Stimulated activated CD4-positive, alpha-beta T cell treated with anti-CD3 and anti-CD28 coated beads, Interleukin-15, amount 100 ng/mL, for 48 hours (primary cell): ENCODE results near the gene ELN.
"Not testable (repeated sequence)": the region's sequence is repeated elsewhere in the genome, so short reads cannot be mapped to it uniquely, and the experiment has no call there.

Experiments
- DNase-seq, 2 donors: peaks; one replicate each; pipeline ENCODE4 v3.0.0-alpha.2; 2020; ENCODE audit warnings: low read depth in 2 of 2

Gene ELN

GRCh38 chr7:74000489-74001149 is 27.4 kb upstream of the ELN start:
- DNase-seq = no peak

GRCh38 chr7:74001150-74001494 is 26.9 kb upstream of the ELN start:
- no peak for DNase-seq

- DNase-seq = no peak
These were observed 25.4 kb upstream of the ELN start for GRCh38 chr7:74002474-74003017.

GRCh38 chr7:74003621-74004020 is 24.4 kb upstream of the ELN start:
- no peak for DNase-seq

GRCh38 chr7:74006032-74006431 is 21.9 kb upstream of the ELN start:
- no peak for DNase-seq

- DNase-seq = no peak
These were observed 21.3 kb upstream of the ELN start for GRCh38 chr7:74006451-74007241.

- no peak for DNase-seq
These were observed 20.8 kb upstream of the ELN start for GRCh38 chr7:74007242-74007567.

GRCh38 chr7:74008687-74009086 is 19.3 kb upstream of the ELN start:
- DNase-seq = no peak

GRCh38 chr7:74009719-74010118 is 18.3 kb upstream of the ELN start:
- DNase-seq = no peak

- DNase-seq = no peak
These were observed 17.6 kb upstream of the ELN start for GRCh38 chr7:74010407-74010806.

- DNase-seq = not testable (repeated sequence)
These were observed 16.6 kb upstream of the ELN start for GRCh38 chr7:74011421-74011820.

GRCh38 chr7:74012842-74013249 is 15.1 kb upstream of the ELN start:
- no peak for DNase-seq

GRCh38 chr7:74013539-74014272 is 14.3 kb upstream of the ELN start:
- no peak for DNase-seq

GRCh38 chr7:74014931-74015330 is 13.0 kb upstream of the ELN start:
- DNase-seq = no peak

- DNase-seq = no peak
These were observed 12.3 kb upstream of the ELN start for GRCh38 chr7:74015670-74016069.

- no peak for DNase-seq
These were observed 10.8 kb upstream of the ELN start for GRCh38 chr7:74017125-74017524.

GRCh38 chr7:74018246-74018895 is 9.6 kb upstream of the ELN start:
- DNase-seq = no peak

GRCh38 chr7:74019149-74019548 is 8.8 kb upstream of the ELN start:
- DNase-seq = no peak

GRCh38 chr7:74020390-74020789 is 7.6 kb upstream of the ELN start:
- no peak for DNase-seq

- DNase-seq = no peak
These were observed 6.2 kb upstream of the ELN start for GRCh38 chr7:74021546-74022320.

GRCh38 chr7:74022507-74022906 is 5.5 kb upstream of the ELN start:
- DNase-seq = no peak
